HG03280 (cell line): Measurements from ENCODE around the gene PPP1R3C.

Experiments
- ATAC-seq: cut with Tn5 transposase; IDR thresholded peaks from one replicate; pipeline ENCODE4 v1.9.1; 2021; ENCODE audit warnings: mild to moderate bottlenecking, moderate library complexity; ENCODE audit not compliant: unreplicated experiment

Gene PPP1R3C

GRCh38 chr10:91602449-91602848 lies 30.4 kb downstream of the PPP1R3C start:
- ATAC-seq: no peak

GRCh38 chr10:91601212-91601611 lies 31.7 kb downstream of the PPP1R3C start:
- no peak for ATAC-seq

GRCh38 chr10:91598211-91598977 lies 34.5 kb downstream of the PPP1R3C start:
- no peak for ATAC-seq

GRCh38 chr10:91597197-91597881 lies 35.5 kb downstream of the PPP1R3C start:
- no peak for ATAC-seq

- ATAC-seq: no peak
Measured at GRCh38 chr10:91596825-91597196, 36.1 kb downstream of the PPP1R3C start.

- ATAC-seq: no peak
Measured at GRCh38 chr10:91593834-91594233, 39.0 kb downstream of the PPP1R3C start.

- no peak for ATAC-seq
Measured at GRCh38 chr10:91593366-91593765, 39.5 kb downstream of the PPP1R3C start.

GRCh38 chr10:91592266-91592975 lies 40.5 kb downstream of the PPP1R3C start:
- ATAC-seq: no peak

- no peak for ATAC-seq
Measured at GRCh38 chr10:91591797-91592174, 41.1 kb downstream of the PPP1R3C start.

GRCh38 chr10:91590904-91591796 lies 41.7 kb downstream of the PPP1R3C start:
- ATAC-seq: no peak

- no peak for ATAC-seq
Measured at GRCh38 chr10:91590142-91590903, 42.5 kb downstream of the PPP1R3C start.

GRCh38 chr10:91589658-91590035 lies 43.2 kb downstream of the PPP1R3C start:
- ATAC-seq: no peak

GRCh38 chr10:91589015-91589657 lies 43.7 kb downstream of the PPP1R3C start:
- ATAC-seq: no peak

GRCh38 chr10:91587710-91588638 lies 44.9 kb downstream of the PPP1R3C start:
- ATAC-seq: no peak

GRCh38 chr10:91582153-91582554 lies 50.7 kb downstream of the PPP1R3C start:
- no peak for ATAC-seq

- no peak for ATAC-seq
Measured at GRCh38 chr10:91579329-91579985, 53.4 kb downstream of the PPP1R3C start.
